GM06990 (cell line): ENCODE data around the gene NAT9.

Source experiments
- DNase-seq: peaks from one replicate; pipeline ENCODE4 v3.0.0-alpha.2; 2011; ENCODE audit not compliant: insufficient read length; ENCODE audit errors: extremely low read depth
- H3K27me3 ChIP-seq: replicated peaks from 2 replicates; pipeline ENCODE4 v1.6.0; 2011; ENCODE audit warnings: low read length; ENCODE audit not compliant: control insufficient read depth, insufficient read depth
- H3K36me3 ChIP-seq: 2 replicates; pipeline ENCODE4 v1.5.1; 2011; ENCODE audit warnings: low read length; ENCODE audit not compliant: control insufficient read depth, insufficient read depth
- H3K4me3 ChIP-seq: replicated peaks from 2 replicates; pipeline ENCODE4 v1.5.1; 2011; ENCODE audit warnings: low read depth, mild to moderate bottlenecking, control low read depth, low read length
- TF ChIP-seq, protein P1 (sequence below): IDR thresholded peaks from 2 replicates; pipeline ENCODE4 v1.5.1; 2011; ENCODE audit warnings: low read length, control low read depth, mild to moderate bottlenecking, inconsistent platforms; ENCODE audit not compliant: insufficient read depth, poor library complexity, severe bottlenecking

NAT9 gene

GRCh38 chr17:74736513-74737298, 39.4 kb downstream of the NAT9 start, which contains the start of gene RAB37:
TSS of gene RAB37 (plus strand) at chr17:74737256. CDS start at chr17:74737273, 17 bp downstream.
- DNase-seq: peak; percentile 79
- peak within 1 kb of the TSS; percentile 49 for H3K4me3 ChIP-seq
- no peaks in the 10 kb centered on the region for H3K36me3 ChIP-seq
- no peaks in the 10 kb centered on the region for H3K27me3 ChIP-seq
- TF ChIP-seq, protein P1, sequence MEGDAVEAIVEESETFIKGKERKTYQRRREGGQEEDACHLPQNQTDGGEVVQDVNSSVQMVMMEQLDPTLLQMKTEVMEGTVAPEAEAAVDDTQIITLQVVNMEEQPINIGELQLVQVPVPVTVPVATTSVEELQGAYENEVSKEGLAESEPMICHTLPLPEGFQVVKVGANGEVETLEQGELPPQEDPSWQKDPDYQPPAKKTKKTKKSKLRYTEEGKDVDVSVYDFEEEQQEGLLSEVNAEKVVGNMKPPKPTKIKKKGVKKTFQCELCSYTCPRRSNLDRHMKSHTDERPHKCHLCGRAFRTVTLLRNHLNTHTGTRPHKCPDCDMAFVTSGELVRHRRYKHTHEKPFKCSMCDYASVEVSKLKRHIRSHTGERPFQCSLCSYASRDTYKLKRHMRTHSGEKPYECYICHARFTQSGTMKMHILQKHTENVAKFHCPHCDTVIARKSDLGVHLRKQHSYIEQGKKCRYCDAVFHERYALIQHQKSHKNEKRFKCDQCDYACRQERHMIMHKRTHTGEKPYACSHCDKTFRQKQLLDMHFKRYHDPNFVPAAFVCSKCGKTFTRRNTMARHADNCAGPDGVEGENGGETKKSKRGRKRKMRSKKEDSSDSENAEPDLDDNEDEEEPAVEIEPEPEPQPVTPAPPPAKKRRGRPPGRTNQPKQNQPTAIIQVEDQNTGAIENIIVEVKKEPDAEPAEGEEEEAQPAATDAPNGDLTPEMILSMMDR: peak; percentile 64

- no peak for DNase-seq
- TF ChIP-seq, protein P1: no peak
- Histone ChIP-seq H3K36me3 (no peaks in the 10 kb centered on the region), H3K27me3 (no peaks in the 10 kb centered on the region), H3K4me3 (no peak overlapping the region)
Observed at GRCh38 chr17:74734256-74734655, 41.9 kb downstream of the NAT9 start.

- DNase-seq: no peak
- Histone ChIP-seq H3K4me3 (no peak overlapping the region), H3K27me3 (no peaks in the 10 kb centered on the region), H3K36me3 (no peaks in the 10 kb centered on the region)
- TF ChIP-seq, protein P1: no peak
Observed at GRCh38 chr17:74733365-74734122, 42.6 kb downstream of the NAT9 start.

- H3K27me3 ChIP-seq: no peaks in the 10 kb centered on the region
- no peak for DNase-seq
- TF ChIP-seq, protein P1: no peak
Observed at GRCh38 chr17:74732042-74732867, 43.9 kb downstream of the NAT9 start.

DNA sequence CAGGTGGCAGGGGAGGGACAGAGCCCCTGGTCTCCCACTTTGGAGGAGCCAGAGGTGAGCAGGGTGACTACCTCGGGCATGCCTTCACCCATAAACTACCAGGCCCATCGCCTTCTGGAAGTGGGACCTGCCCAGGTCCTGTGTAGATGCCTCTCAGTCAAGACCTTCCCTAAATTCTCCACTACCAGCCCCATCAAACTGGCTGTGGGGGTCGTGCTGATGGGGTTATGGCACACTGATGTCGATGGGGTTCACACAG, 44.9 kb downstream of the NAT9 start:
- Histone ChIP-seq H3K4me3 (no peak overlapping the region), H3K27me3 (no peaks in the 10 kb centered on the region), H3K36me3 (no peaks in the 10 kb centered on the region)
- TF ChIP-seq, protein P1: no peak
- DNase-seq: no peak

More at GRCh38 chr17:74732042-74732867, 43.9 kb downstream of the NAT9 start:
- H3K36me3 ChIP-seq: no peaks in the 10 kb centered on the region
- H3K4me3 ChIP-seq: no peak overlapping the region
